ENCODE measurements around the gene FLAD1.
"Not testable (repeated sequence)": the region's sequence is repeated elsewhere in the genome, so short reads cannot be mapped to it uniquely, and the experiment has no call there.

Gene FLAD1

DNA sequence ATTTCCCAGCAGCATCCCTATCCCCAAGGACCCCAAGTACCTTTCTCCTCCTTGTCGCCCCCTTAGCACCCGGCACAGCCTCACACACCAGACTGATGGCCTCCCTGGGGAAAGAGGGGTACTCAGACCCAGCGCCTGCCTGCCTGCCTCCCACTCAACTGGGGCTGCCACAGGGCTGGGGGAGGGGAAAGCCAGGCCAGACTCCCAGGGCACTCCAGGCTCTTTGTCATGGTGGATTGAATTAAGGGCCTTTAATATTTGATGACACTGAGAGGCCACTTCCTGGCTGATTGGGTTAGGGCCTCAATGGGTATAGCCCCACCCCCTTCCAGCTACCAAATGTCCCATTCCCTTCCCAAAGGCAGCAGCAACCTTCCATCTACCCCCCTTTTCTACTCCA lies 14.4 kb upstream of the FLAD1 start:
- H3K9me3 ChIP-seq = no peaks in the 10 kb centered on the region
- in situ Hi-C loops (cut with MboI; ENCODE audit: low sequenced_read_pairs) = no loop called here
- H3K27me3 ChIP-seq (ENCODE audit: low read depth) = no peaks in the 10 kb centered on the region
- H3K4me1 ChIP-seq = peaks cover 27% of the 10 kb centered on the region
- H3K4me3 ChIP-seq = no peak overlapping the region
- H3K36me3 ChIP-seq (replicated peaks) = peaks cover 42% of the 10 kb centered on the region
- no peak for DNase-seq (ENCODE audit: low spot score in 2 of 2)

- H3K36me3 ChIP-seq (replicated peaks) = peaks cover 39% of the 10 kb centered on the region
- H3K9me3 ChIP-seq = no peaks in the 10 kb centered on the region
- H3K4me3 ChIP-seq = no peak overlapping the region
- in situ Hi-C loops (cut with MboI; ENCODE audit: low sequenced_read_pairs) = no loop called here
- no peak for DNase-seq (ENCODE audit: low spot score in 2 of 2)
- no peaks in the 10 kb centered on the region for H3K27me3 ChIP-seq (ENCODE audit: low read depth)
- peaks cover 27% of the 10 kb centered on the region for H3K4me1 ChIP-seq
These were observed 13.9 kb upstream of the FLAD1 start for GRCh38 chr1:154969246-154969645.

- in situ Hi-C loops (cut with MboI; ENCODE audit: low sequenced_read_pairs) = no loop called here
- Histone ChIP-seq H3K27me3 (ENCODE audit: low read depth) (no peaks in the 10 kb centered on the region), H3K4me3 (no peak overlapping the region; the same call in 1 of the 2 replicates), H3K9me3 (no peaks in the 10 kb centered on the region), H3K36me3 (replicated peaks) (peaks cover 33% of the 10 kb centered on the region), H3K4me1 (peaks cover 27% of the 10 kb centered on the region)
- DNase-seq (ENCODE audit: low spot score in 2 of 2) = no peak
These were observed 13.2 kb upstream of the FLAD1 start for GRCh38 chr1:154969860-154970452.

DNA sequence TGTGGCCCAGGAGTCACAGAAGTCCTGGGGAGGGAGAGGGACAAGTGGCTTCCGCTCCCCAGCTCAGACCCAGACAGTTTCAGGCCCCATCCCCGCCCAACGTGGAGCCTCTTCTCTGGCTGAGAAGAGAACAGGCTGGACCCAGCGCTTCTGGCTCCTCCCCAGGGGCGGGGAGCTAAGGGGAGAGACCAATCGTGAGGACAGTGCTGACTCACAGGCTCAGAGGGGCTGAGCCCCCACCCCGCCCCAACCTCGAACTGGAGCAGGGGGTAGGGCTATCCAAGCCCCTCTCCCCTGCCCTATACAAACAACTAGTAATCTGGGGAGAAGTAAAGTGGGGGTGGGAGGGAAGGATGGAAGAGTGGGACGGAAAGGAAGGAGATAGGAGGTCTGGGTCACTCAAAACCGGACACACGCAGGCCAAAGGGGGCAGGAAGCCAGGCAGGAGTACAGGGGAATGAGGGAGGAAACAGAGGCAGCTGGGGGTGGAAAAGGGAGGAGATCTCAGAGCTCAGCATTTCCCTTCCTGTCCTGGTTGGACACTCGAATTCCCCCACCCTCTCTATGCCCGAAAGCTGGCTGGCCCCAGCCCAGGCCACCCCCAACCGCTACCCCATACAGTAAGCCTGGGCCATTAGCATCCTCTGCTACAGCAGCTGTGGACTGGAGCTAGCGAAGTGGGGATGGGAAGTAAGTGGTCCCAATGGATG lies 12.4 kb upstream of the FLAD1 start, which contains the start of gene SHC1:
Gene SHC1, minus strand, starts transcription at position 117 of the 710 bp plus-strand sequence. CDS start 221 bp downstream, outside the sequence.
- Histone ChIP-seq H3K36me3 (replicated peaks) (peaks cover 25% of the 10 kb centered on the region), H3K27me3 (ENCODE audit: low read depth) (no peaks in the 10 kb centered on the region), H3K9me3 (no peaks in the 10 kb centered on the region), H3K4me1 (peaks cover 27% of the 10 kb centered on the region), H3K4me3 (peak within 1 kb of the TSS; percentile 9)
- in situ Hi-C loops (cut with MboI; ENCODE audit: low sequenced_read_pairs) = no loop called here
- DNase-seq (ENCODE audit: low spot score in 2 of 2) = peak; percentile 71 to 93

- Histone ChIP-seq H3K4me3 (no peak overlapping the region), H3K9me3 (no peaks in the 10 kb centered on the region), H3K27me3 (ENCODE audit: low read depth) (no peaks in the 10 kb centered on the region), H3K4me1 (peaks cover 32% of the 10 kb centered on the region), H3K36me3 (replicated peaks) (peaks cover 19% of the 10 kb centered on the region)
- no peak for DNase-seq (ENCODE audit: low spot score in 2 of 2)
- in situ Hi-C loops (cut with MboI; ENCODE audit: low sequenced_read_pairs) = no loop called here
These were observed 11.7 kb upstream of the FLAD1 start for GRCh38 chr1:154971341-154971998.

DNA sequence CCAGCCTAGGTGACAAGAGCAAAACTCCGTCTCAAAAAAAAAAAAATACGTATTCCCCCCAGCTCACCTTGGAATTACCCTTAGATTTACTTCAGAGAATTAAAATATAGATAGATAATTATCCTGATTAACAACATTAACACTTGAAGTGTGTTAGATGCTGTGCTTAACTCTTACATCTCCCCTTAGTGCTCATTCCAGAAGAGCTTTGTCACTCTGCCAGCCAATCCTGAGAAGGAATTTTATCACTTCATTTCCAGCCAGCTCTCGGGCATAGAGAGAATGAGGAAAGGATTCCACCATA lies 11.0 kb upstream of the FLAD1 start:
- H3K4me1 ChIP-seq = peaks cover 36% of the 10 kb centered on the region

DNA sequence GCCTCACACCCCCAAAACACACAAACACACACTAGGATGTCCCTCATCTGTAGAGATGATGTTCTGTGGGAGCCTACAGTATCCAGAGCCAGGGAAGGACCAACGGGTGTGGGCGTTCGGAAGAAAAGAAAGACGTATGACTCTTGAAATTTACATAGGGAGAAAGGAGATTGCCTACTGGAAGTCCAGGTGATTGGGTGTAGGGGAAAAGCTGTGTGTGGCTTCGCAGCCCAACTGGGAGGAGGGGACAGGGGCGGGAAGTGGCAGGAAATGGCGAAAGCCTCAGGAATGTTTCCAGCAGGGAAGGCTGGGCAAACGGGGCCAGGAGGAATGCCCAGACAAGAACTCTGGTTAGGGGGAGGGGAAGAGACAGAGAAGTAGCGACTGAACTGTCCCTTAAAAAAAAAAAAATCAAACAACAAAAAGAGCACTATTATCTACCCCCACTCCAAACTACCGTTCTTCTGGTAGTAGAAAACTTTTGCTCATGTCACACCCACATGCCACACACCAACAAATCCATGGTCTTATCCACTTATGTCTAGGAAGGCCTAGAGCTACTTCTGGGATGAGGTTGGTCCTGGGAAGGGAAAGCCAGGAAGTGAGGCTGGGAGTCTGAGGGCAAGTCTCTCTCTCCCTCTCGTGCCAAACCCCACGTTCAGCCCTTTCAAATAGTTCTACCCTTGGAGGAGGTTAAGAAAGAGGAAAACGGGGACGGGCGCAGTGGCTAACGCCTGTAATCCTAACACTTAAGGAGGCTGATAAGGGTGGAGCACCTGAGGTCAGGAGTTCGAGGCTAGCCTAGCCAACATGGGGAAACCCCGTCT lies 10.4 kb upstream of the FLAD1 start:
- in situ Hi-C loops (cut with MboI; ENCODE audit: low sequenced_read_pairs) = no loop called here
- H3K27me3 ChIP-seq (ENCODE audit: low read depth) = no peaks in the 10 kb centered on the region
- H3K4me3 ChIP-seq = peak overlapping the region; percentile 82
- peaks cover 12% of the 10 kb centered on the region for H3K36me3 ChIP-seq (replicated peaks)
- no peaks in the 10 kb centered on the region for H3K9me3 ChIP-seq
- DNase-seq (ENCODE audit: low spot score in 2 of 2) = peak; percentile 78 to 87
- peaks cover 36% of the 10 kb centered on the region for H3K4me1 ChIP-seq

More for the DNA sequence above, 11.0 kb upstream of the FLAD1 start:
- H3K4me3 ChIP-seq = no peak overlapping the region
- H3K36me3 ChIP-seq (replicated peaks) = peaks cover 13% of the 10 kb centered on the region
- no peaks in the 10 kb centered on the region for H3K9me3 ChIP-seq
- no peak for DNase-seq (ENCODE audit: low spot score in 2 of 2)
- no peaks in the 10 kb centered on the region for H3K27me3 ChIP-seq (ENCODE audit: low read depth)
- in situ Hi-C loops (cut with MboI; ENCODE audit: low sequenced_read_pairs) = no loop called here

- peaks cover 13% of the 10 kb centered on the region for H3K36me3 ChIP-seq (replicated peaks)
- no peaks in the 10 kb centered on the region for H3K9me3 ChIP-seq
- in situ Hi-C loops (cut with MboI; ENCODE audit: low sequenced_read_pairs) = no loop called here
- H3K4me1 ChIP-seq = peaks cover 36% of the 10 kb centered on the region
- peak overlapping the region; percentile 82 for H3K4me3 ChIP-seq
- peak; percentile 96 to 100 for DNase-seq (ENCODE audit: low spot score in 2 of 2)
- no peaks in the 10 kb centered on the region for H3K27me3 ChIP-seq (ENCODE audit: low read depth)
These were observed 9.6 kb upstream of the FLAD1 start for GRCh38 chr1:154973344-154974101.

DNA sequence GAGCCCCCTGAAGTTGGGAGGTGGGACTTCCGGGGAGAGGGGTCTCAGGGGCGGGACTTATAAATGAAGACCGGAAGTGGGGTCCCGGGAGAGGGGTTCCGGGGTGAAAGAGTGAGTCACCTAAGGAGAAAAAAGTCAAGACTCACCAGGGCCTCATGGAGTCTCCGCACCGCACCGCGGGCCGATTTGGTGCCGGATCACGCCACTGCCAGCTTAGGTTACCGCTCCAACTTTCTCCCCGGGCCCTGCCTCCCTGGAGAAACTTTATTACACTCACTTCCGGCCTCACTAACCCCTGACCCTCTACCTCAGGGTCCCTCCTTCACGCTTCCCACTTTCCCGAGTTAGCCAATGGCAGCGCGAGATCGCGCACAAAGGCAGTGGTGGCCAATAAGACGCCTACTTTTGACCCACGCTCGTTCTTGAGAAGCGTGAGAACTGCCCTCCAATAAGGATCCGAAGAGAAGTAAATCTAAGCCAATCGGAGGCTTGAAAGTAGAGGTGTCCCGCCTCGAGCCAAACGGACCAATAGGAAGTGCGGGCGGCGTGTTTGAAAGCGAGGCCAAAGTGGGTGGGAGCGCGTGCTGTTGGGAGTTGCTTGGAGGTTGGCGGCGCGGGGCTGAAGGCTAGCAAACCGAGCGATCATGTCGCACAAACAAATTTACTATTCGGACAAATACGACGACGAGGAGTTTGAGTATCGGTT lies 8.9 kb upstream of the FLAD1 start, which contains the start of gene CKS1B:
Gene CKS1B, plus strand, starts transcription at position 580 of the 706 bp plus-strand sequence. Its CDS starts 65 bp downstream, at position 645.
- in situ Hi-C loops (cut with MboI; ENCODE audit: low sequenced_read_pairs) = no loop called here
- H3K9me3 ChIP-seq = no peaks in the 10 kb centered on the region

GRCh38 chr1:154974808-154975408 lies 8.2 kb upstream of the FLAD1 start:
- DNase-seq (ENCODE audit: low spot score in 2 of 2) = peak; percentile 94 to 97
- Histone ChIP-seq H3K4me3 (peak overlapping the region; percentile 82), H3K36me3 (replicated peaks) (peaks cover 24% of the 10 kb centered on the region), H3K27me3 (ENCODE audit: low read depth) (no peaks in the 10 kb centered on the region), H3K9me3 (no peaks in the 10 kb centered on the region), H3K4me1 (peaks cover 36% of the 10 kb centered on the region)
- in situ Hi-C loops (cut with MboI; ENCODE audit: low sequenced_read_pairs) = no loop called here

More for the DNA sequence above, 8.9 kb upstream of the FLAD1 start, which contains the start of gene CKS1B:
- Histone ChIP-seq H3K36me3 (replicated peaks) (peaks cover 17% of the 10 kb centered on the region), H3K4me3 (peak within 1 kb of the TSS; percentile 82), H3K4me1 (peaks cover 36% of the 10 kb centered on the region), H3K27me3 (ENCODE audit: low read depth) (no peaks in the 10 kb centered on the region)
- DNase-seq (ENCODE audit: low spot score in 2 of 2) = peak; percentile 97 to 100

GRCh38 chr1:154975409-154976059 lies 7.6 kb upstream of the FLAD1 start:
- peak overlapping the region; percentile 82 for H3K4me3 ChIP-seq
- H3K9me3 ChIP-seq = no peaks in the 10 kb centered on the region
- peaks cover 30% of the 10 kb centered on the region for H3K36me3 ChIP-seq (replicated peaks)
- H3K27me3 ChIP-seq (ENCODE audit: low read depth) = no peaks in the 10 kb centered on the region
- in situ Hi-C loops (cut with MboI; ENCODE audit: low sequenced_read_pairs) = no loop called here
- DNase-seq (ENCODE audit: low spot score in 2 of 2) = peak in 1 of 2 experiments; percentile 69
- peaks cover 30% of the 10 kb centered on the region for H3K4me1 ChIP-seq

DNA sequence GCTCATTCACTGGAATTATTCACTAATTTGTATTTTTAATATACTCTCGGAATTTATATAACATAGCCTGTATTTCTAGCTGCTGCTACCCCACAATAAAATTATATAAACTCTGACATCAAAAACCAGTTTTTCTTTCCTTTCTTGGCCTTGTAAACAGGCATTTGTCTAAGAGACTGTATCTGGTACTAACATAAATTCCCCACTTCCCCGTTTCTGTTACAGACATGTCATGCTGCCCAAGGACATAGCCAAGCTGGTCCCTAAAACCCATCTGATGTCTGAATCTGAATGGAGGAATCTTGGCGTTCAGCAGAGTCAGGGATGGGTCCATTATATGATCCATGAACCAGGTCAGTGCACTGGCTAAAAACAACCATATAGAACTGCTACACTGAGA lies 5.4 kb upstream of the FLAD1 start:
- not testable (repeated sequence) for H3K27me3 ChIP-seq (ENCODE audit: low read depth)
- H3K36me3 ChIP-seq (replicated peaks) = peaks cover 36% of the 10 kb centered on the region

More for the DNA sequence above, 5.4 kb upstream of the FLAD1 start:
- H3K4me1 ChIP-seq = peaks cover 23% of the 10 kb centered on the region
- DNase-seq (ENCODE audit: low spot score in 2 of 2); in situ Hi-C loops (cut with MboI; ENCODE audit: low sequenced_read_pairs); H3K4me3 ChIP-seq; H3K9me3 ChIP-seq: not testable (repeated sequence)

Measured in HAP-1 (cell line).